Activated CD4-positive, alpha-beta T cell treated with anti-CD3 and anti-CD28 coated beads, Interleukin-2, Interleukin-6, amounts not matched to agents 100 ng/mL and 50 ng/mL, durations not matched to agents 16 hours and 8 hours (primary cell): Measurements from ENCODE around the gene ARHGAP26.

Source experiments
- DNase-seq: peaks from one replicate; pipeline ENCODE4 v3.0.0-alpha.2; 2020

The ARHGAP26 gene

GRCh38 chr5:143054480-143054941 is 284.3 kb downstream of the ARHGAP26 start:
- DNase-seq = peak; percentile 60

GRCh38 chr5:143055596-143056338 is 285.6 kb downstream of the ARHGAP26 start:
- peak; percentile 54 for DNase-seq

- DNase-seq = peak; percentile 50
Measured at GRCh38 chr5:143056339-143056704, 286.1 kb downstream of the ARHGAP26 start.

GRCh38 chr5:143056792-143057579 is 286.8 kb downstream of the ARHGAP26 start:
- peak; percentile 46 for DNase-seq

- no peak for DNase-seq
Measured at GRCh38 chr5:143057580-143057999, 287.4 kb downstream of the ARHGAP26 start.

GRCh38 chr5:143059355-143059754 is 289.2 kb downstream of the ARHGAP26 start:
- DNase-seq = no peak

GRCh38 chr5:143059976-143060765 is 290.0 kb downstream of the ARHGAP26 start:
- DNase-seq = no peak

- DNase-seq = no peak
Measured at GRCh38 chr5:143061161-143061945, 291.2 kb downstream of the ARHGAP26 start.

GRCh38 chr5:143062379-143062778 is 292.2 kb downstream of the ARHGAP26 start:
- no peak for DNase-seq

- no peak for DNase-seq
Measured at GRCh38 chr5:143063175-143063970, 293.2 kb downstream of the ARHGAP26 start.

GRCh38 chr5:143064218-143064641 is 294.1 kb downstream of the ARHGAP26 start:
- DNase-seq = no peak

- no peak for DNase-seq
Measured at GRCh38 chr5:143064676-143065075, 294.5 kb downstream of the ARHGAP26 start.

GRCh38 chr5:143065185-143065965 is 295.2 kb downstream of the ARHGAP26 start:
- DNase-seq = peak; percentile 33

GRCh38 chr5:143065996-143066522 is 295.9 kb downstream of the ARHGAP26 start:
- DNase-seq = no peak

- DNase-seq = peak; percentile 45
Measured at GRCh38 chr5:143066556-143067281, 296.5 kb downstream of the ARHGAP26 start.

- no peak for DNase-seq
Measured at GRCh38 chr5:143068712-143069111, 298.5 kb downstream of the ARHGAP26 start.

GRCh38 chr5:143071927-143072326 is 301.8 kb downstream of the ARHGAP26 start:
- DNase-seq = no peak

GRCh38 chr5:143072734-143073133 is 302.6 kb downstream of the ARHGAP26 start:
- no peak for DNase-seq

GRCh38 chr5:143073766-143074165 is 303.6 kb downstream of the ARHGAP26 start:
- no peak for DNase-seq
